Kidney epithelial cell (primary cell): Measurements from ENCODE around the gene PPARG. TPM values are rescaled to one million over a fixed set of nuclear protein-coding genes. Genes with fewer than 3 reads are reported as not detected.

Experiments
- DNase-seq: peaks from one replicate; pipeline ENCODE4 v3.0.0-alpha.2; 2010; ENCODE audit warnings: low read depth
- H3K27me3 ChIP-seq: 2 replicates; pipeline ENCODE4 v1.6.0; 2011; ENCODE audit warnings: low read length; ENCODE audit not compliant: control insufficient read depth, insufficient read depth
- H3K36me3 ChIP-seq: 2 replicates; pipeline ENCODE4 v1.5.1; 2011; ENCODE audit warnings: low read length; ENCODE audit not compliant: control insufficient read depth, insufficient read depth
- H3K4me3 ChIP-seq: 2 replicates; pipeline ENCODE4 v1.5.1; 2011; ENCODE audit warnings: low read depth, mild to moderate bottlenecking, control low read depth, low read length
- total RNA-seq: library from RNA; depleted of rRNA; stranded (reverse); fragments of >200 nt; gene quantifications from 2 replicates; pipeline ENCODE4 v1.2.3, GENCODE V29; 2015
- TF ChIP-seq, protein P1 (sequence below): IDR thresholded peaks from 2 replicates; pipeline ENCODE4 v1.5.1; 2011; ENCODE audit warnings: mild to moderate bottlenecking, moderate library complexity, low read length, control low read depth, inconsistent platforms; ENCODE audit not compliant: insufficient read depth, poor library complexity, severe bottlenecking

PPARG gene
- total RNA-seq, 1 donor from 2014 or later, result 14.7 TPM

DNA sequence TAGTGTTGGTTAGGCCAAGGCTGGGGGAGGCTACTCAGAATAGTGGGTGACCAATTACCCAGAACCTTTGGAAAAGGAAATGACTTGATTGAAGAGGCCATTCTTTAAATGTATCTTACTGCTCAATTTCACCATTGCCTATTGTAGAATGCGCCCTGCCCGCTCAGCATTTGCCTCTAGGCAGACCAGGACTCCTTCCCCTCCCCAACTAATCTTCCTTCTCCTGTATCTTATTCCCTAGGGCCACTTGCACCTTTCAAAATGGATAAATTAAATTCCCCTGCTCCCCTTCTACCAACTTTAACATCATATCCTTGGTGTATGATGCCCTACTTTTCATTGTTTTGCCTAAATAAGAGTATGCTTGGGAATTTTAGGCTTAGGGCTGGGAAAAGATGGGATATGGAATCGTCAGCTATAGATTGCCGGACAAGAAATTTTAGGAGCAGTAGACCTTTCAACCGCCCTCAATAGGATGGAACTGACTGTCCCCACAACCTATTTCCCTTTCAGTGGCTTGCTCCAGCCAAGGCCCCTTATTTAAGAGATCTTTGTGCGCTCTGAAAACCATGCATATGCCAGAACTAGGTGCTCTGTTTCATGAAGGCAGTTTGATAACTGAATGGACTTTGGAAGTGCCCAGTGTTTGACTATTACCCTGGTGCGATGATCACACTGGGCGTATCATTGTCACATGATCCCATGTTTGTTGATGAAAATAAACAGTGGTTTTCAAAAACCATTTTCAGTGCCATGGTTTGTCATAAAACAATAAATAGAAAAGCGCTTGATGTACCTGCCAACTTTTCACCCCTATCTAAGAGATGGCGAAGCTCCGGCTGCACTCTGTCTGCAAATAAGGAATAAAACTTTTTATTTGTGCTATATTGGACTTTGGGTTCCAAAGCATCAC, 121.1 kb downstream of the PPARG start:
- TF ChIP-seq, protein P1, sequence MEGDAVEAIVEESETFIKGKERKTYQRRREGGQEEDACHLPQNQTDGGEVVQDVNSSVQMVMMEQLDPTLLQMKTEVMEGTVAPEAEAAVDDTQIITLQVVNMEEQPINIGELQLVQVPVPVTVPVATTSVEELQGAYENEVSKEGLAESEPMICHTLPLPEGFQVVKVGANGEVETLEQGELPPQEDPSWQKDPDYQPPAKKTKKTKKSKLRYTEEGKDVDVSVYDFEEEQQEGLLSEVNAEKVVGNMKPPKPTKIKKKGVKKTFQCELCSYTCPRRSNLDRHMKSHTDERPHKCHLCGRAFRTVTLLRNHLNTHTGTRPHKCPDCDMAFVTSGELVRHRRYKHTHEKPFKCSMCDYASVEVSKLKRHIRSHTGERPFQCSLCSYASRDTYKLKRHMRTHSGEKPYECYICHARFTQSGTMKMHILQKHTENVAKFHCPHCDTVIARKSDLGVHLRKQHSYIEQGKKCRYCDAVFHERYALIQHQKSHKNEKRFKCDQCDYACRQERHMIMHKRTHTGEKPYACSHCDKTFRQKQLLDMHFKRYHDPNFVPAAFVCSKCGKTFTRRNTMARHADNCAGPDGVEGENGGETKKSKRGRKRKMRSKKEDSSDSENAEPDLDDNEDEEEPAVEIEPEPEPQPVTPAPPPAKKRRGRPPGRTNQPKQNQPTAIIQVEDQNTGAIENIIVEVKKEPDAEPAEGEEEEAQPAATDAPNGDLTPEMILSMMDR, result no peak
- Histone ChIP-seq H3K27me3 (no peaks in the 10 kb centered on the region), H3K36me3 (no peaks in the 10 kb centered on the region), H3K4me3 (no peak overlapping the region)
- no peak for DNase-seq

DNA sequence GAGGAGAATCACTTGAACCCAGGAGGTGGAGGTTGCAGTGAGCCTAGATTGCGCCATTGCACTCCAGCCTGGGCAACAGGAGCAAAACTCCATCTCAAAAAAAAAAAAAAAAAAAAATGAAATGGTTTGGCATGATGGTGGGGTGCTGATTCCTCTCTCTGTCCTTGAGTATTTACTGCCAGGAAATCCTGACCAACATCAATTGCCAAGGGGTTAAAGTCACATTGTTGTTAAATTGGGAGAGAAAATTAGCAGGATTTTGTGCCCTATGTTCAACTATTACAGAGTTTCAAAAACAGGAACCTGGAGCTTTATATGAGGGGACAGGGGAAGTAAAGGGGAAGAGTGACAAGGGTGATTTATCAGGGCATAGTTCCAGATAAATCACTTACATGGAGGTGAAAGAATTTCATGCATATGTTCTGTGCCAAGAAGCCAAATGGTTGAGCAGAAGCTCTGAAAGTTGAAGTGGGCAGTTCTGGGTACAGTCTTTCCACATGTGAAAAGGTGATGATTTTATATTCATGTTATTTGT, 124.9 kb downstream of the PPARG start:
- H3K27me3 ChIP-seq, result no peaks in the 10 kb centered on the region
- TF ChIP-seq, protein P1, result no peak
- no peak overlapping the region for H3K4me3 ChIP-seq
- no peak for DNase-seq
- no peaks in the 10 kb centered on the region for H3K36me3 ChIP-seq

DNA sequence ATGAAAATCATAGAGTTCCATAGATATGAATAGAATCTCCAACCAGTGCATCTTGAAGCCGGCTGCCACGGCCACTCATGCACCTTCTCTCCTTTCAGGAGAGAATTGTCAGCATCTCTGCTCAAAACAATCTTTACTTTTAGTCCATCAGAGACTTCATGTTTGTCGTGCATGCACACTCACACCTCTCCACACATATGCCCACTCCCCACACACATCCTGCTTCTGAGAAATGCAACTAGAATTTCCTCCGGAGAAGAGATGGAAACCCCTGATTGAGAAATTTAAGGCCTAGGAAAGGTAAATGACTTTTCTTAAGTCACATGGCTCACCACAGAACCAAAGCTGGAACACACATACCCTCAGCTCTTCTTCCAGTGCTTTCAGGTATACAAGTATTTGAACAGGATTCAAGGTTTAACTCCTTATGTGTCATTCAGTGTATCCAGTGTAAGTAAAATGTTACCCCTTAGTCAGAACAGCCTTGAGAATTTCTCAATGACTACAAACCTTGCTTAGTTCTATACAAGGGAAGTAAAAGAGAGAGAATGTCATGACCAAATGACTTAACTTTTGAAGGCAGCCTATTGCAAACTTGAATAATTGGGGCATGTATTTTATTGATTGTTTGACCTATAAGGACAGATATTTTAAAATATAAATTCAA, 126.3 kb downstream of the PPARG start:
- H3K27me3 ChIP-seq, result no peaks in the 10 kb centered on the region
- H3K4me3 ChIP-seq, result no peak overlapping the region
- TF ChIP-seq, protein P1, result no peak
- no peaks in the 10 kb centered on the region for H3K36me3 ChIP-seq
- DNase-seq, result no peak

DNA sequence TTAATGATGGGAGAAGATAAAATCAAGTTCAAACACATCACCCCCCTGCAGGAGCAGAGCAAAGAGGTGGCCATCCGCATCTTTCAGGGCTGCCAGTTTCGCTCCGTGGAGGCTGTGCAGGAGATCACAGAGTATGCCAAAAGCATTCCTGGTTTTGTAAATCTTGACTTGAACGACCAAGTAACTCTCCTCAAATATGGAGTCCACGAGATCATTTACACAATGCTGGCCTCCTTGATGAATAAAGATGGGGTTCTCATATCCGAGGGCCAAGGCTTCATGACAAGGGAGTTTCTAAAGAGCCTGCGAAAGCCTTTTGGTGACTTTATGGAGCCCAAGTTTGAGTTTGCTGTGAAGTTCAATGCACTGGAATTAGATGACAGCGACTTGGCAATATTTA, 127.9 kb downstream of the PPARG start:
- H3K27me3 ChIP-seq, result no peaks in the 10 kb centered on the region
- TF ChIP-seq, protein P1, result no peak
- no peak for DNase-seq
- H3K36me3 ChIP-seq, result no peaks in the 10 kb centered on the region
- no peak overlapping the region for H3K4me3 ChIP-seq

DNA sequence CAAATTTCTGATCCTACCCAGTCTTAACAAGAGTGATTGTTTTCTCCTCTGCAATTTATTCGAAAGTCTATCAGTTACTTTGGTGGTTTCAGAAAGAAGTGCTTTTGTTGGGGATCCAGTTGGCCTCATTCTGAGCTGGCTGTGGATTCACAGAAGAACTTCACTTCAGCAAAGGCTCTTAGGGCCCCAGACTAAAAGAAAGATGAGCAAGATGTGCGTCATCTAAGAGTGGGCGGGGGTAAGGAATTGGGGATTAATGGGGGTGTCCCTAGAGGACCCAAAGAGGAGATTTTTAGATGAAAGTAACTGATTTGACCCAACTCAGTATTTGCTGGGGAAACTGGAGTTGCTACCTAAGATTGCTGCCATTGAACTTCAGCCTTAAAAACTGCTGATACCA, 131.5 kb downstream of the PPARG start:
- H3K27me3 ChIP-seq, result no peaks in the 10 kb centered on the region
- TF ChIP-seq, protein P1, result no peak
- H3K36me3 ChIP-seq, result no peaks in the 10 kb centered on the region
- no peak overlapping the region for H3K4me3 ChIP-seq
- no peak for DNase-seq
